Ascending aorta (tissue), 2 donors: ENCODE measurements around the gene EDEM1. TPM values are rescaled to one million over a fixed set of nuclear protein-coding genes. Genes with fewer than 3 reads are reported as not detected.

Source experiments
- DNase-seq, 2 donors: peaks; one replicate each; pipeline ENCODE4 v3.0.0-alpha.2; 2019; ENCODE audit warnings: low spot score in 2 of 2
- H3K27ac ChIP-seq, 2 donors: fragments of 200-600 bp; sonication (generic); one replicate each; pipeline ENCODE4 v1.5.1; 2016 to 2017; ENCODE audit warnings: mild to moderate bottlenecking in 1 of 2
- H3K27me3 ChIP-seq: fragments of 200-600 bp; sonication (generic); one replicate; pipeline ENCODE4 v1.5.1; 2017
- H3K36me3 ChIP-seq, 2 donors: fragments of 200-600 bp; sonication (generic); one replicate each; pipeline ENCODE4 v1.5.1; 2016
- H3K4me1 ChIP-seq, 2 donors: fragments of 200-600 bp; sonication (generic); one replicate each; pipeline ENCODE4 v1.5.1; 2016 to 2017; ENCODE audit warnings: mild to moderate bottlenecking in 1 of 2
- H3K4me3 ChIP-seq, 2 donors: fragments of 200-600 bp; sonication (generic); one replicate each; pipeline ENCODE4 v1.5.1; 2016 to 2017; ENCODE audit warnings: mild to moderate bottlenecking in 1 of 2
- H3K9me3 ChIP-seq, 2 donors: fragments of 200-600 bp; sonication (generic); one replicate each; pipeline ENCODE4 v1.5.1; 2016
- CTCF ChIP-seq, 3 experiments: fragments of 200-600 bp in 2 of 3; fragments of 450-650 bp in 1 of 3; sonication (generic) in 2 of 3; IDR thresholded peaks; one replicate each; pipeline ENCODE4 v1.5.1; 2016 to 2019; ENCODE audit warnings: antibody characterized with exemption in 3 of 3, mild to moderate bottlenecking in 1 of 3, moderate library complexity in 1 of 3
- intact Hi-C: fragments of 100-400 bp; cut with DNase I; formaldehyde crosslinking; loops from one replicate; pipeline ENCODE4 v1.15.1; 2023
- total RNA-seq: library from RNA; depleted of rRNA; stranded (reverse); fragments of >200 nt; gene quantifications from one replicate; pipeline ENCODE4 v1.1.0, GENCODE V29; 2016

The EDEM1 gene
- total RNA-seq, 1 donor from 2014 or later, result 27.2 TPM

- intact Hi-C loops, result no loop called here
These were observed 63.7 kb downstream of the EDEM1 start for GRCh38 chr3:5251196-5251583.

DNA sequence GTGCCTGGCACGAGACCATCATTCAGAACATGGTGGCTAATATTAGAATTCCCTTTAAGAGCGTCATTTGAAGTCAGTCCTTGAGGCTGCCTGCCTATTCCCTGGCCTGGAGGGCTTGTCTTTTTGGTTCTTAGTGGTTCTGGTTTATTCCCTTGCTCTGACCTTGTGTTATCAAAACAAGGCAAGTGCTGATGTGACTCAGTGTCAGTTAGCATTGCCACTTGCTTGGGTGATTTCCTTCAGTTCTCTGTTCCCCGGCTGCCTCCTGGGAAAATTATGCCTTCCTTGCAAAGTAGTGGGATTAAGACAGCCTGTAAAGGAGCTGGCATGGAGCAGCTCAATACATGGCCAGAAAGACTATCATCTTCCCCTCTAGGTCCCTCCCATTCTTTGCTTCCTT, 64.6 kb downstream of the EDEM1 start:
- DNase-seq, result no peak
- Histone ChIP-seq H3K36me3 (no peaks in the 10 kb centered on the region), H3K27me3 (no peaks in the 10 kb centered on the region), H3K4me3 (no peak overlapping the region), H3K9me3 (no peaks in the 10 kb centered on the region), H3K27ac (no peak overlapping the region), H3K4me1 (no peaks in the 10 kb centered on the region)
- intact Hi-C loops, result no loop called here
- no peak for TF ChIP-seq CTCF (IDR thresholded peaks at IDR 0.05)

More at GRCh38 chr3:5251196-5251583, 63.7 kb downstream of the EDEM1 start:
- H3K27me3 ChIP-seq, result no peaks in the 10 kb centered on the region
- H3K4me3 ChIP-seq, result peak overlapping the region in 1 of 2 donors; percentile 2
- no peaks in the 10 kb centered on the region for H3K4me1 ChIP-seq
- H3K9me3 ChIP-seq, result no peaks in the 10 kb centered on the region
- H3K27ac ChIP-seq, result no peak overlapping the region
- no peaks in the 10 kb centered on the region for H3K36me3 ChIP-seq
- DNase-seq, result no peak
- TF ChIP-seq CTCF (IDR thresholded peaks at IDR 0.05), result no peak

GRCh38 chr3:5254281-5255048, 67.0 kb downstream of the EDEM1 start:
- no peaks in the 10 kb centered on the region for H3K4me1 ChIP-seq

GRCh38 chr3:5255404-5256344, 68.2 kb downstream of the EDEM1 start:
- Histone ChIP-seq H3K4me3 (no peak overlapping the region), H3K36me3 (no peaks in the 10 kb centered on the region), H3K27me3 (no peaks in the 10 kb centered on the region), H3K4me1 (no peaks in the 10 kb centered on the region), H3K9me3 (no peaks in the 10 kb centered on the region), H3K27ac (no peak overlapping the region)
- no peak for DNase-seq
- TF ChIP-seq CTCF (IDR thresholded peaks at IDR 0.05), result no peak
- intact Hi-C loops, result no loop called here

More at GRCh38 chr3:5254281-5255048, 67.0 kb downstream of the EDEM1 start:
- no peaks in the 10 kb centered on the region for H3K36me3 ChIP-seq
- no peaks in the 10 kb centered on the region for H3K9me3 ChIP-seq
- DNase-seq, result no peak
- no peak overlapping the region for H3K4me3 ChIP-seq
- intact Hi-C loops, result no loop called here
- no peak overlapping the region for H3K27ac ChIP-seq
- no peaks in the 10 kb centered on the region for H3K27me3 ChIP-seq
- no peak for TF ChIP-seq CTCF (IDR thresholded peaks at IDR 0.05)

GRCh38 chr3:5258526-5258925, 71.0 kb downstream of the EDEM1 start:
- Histone ChIP-seq H3K4me3 (no peak overlapping the region), H3K27me3 (no peaks in the 10 kb centered on the region), H3K4me1 (no peaks in the 10 kb centered on the region), H3K27ac (no peak overlapping the region), H3K9me3 (no peaks in the 10 kb centered on the region), H3K36me3 (no peaks in the 10 kb centered on the region)
- intact Hi-C loops, result no loop called here
- DNase-seq, result no peak
- TF ChIP-seq CTCF (IDR thresholded peaks at IDR 0.05), result no peak
